NCI-H1092 (cell line): ENCODE measurements around the gene B3GALT4.

Experiments
- DNase-seq: peaks from one replicate; lab custom pipeline; 2025; lab: John Stamatoyannopoulos, UW

The B3GALT4 gene

DNA sequence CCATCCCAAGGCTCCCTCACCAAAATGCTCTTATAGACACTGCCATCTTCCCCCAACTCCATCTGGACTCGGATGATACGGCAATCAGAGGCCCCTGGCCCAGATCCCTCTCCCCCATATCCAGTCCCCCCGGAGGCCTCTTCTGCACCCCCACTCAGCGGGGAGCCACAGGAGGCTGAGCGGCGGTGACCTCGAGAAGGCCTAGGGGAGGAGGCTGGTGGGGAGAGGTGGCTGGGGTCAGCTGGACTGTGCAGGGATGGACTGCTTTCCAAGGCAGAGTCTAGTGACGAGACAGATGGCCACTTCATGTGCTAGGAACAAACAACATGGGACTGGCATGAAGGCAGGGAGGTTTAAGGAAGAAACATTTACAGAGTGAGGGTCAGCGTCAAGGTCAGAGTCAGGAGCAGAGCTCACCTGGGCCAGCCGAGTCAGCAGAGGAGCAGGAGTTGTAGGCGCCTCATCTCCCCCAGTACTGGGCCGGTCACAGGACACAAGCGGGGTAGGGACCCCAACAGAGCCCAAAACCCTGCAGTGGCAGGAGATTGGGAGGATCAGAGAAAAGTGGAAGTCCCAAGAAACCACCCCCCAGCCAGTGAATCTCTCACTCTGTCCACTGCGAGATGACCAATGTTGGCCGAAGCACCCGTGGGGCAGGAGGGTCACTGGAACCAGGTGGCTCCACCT, 16.2 kb downstream of the B3GALT4 start:
- no peak for DNase-seq

DNA sequence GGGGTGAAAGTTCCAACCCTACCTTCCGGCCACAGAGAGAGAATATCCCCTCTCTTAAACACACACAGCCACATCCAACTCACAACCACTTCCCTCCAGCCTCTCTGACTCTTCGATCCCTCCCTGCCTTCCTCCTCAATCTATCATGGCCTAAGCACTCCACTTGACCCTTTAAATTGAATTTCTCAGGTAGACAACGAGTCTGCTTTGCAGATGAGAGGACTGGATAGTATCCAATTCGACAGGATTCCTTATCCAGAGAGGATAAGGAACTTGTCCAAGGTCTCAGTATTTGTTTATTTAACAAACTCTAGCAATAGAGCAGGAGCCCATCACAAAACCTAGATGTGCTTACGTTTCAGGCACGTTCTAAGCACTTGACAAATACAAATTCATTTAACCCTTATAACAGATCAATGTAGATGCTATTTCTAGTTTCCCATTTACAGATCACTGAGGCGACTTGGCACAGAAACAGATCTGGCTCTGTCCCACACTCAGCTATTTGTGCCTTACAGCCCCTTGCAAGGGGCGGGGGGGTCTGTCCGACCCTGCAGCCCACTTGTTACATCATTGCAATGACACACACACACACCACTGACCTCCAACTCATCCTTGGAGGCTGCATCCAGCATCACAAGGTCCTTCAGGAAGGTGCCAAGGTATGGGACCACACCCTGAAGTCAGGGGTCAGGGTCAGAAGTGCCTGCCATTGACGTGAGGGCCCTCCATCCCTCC, 17.3 kb downstream of the B3GALT4 start:
- no peak for DNase-seq

DNA sequence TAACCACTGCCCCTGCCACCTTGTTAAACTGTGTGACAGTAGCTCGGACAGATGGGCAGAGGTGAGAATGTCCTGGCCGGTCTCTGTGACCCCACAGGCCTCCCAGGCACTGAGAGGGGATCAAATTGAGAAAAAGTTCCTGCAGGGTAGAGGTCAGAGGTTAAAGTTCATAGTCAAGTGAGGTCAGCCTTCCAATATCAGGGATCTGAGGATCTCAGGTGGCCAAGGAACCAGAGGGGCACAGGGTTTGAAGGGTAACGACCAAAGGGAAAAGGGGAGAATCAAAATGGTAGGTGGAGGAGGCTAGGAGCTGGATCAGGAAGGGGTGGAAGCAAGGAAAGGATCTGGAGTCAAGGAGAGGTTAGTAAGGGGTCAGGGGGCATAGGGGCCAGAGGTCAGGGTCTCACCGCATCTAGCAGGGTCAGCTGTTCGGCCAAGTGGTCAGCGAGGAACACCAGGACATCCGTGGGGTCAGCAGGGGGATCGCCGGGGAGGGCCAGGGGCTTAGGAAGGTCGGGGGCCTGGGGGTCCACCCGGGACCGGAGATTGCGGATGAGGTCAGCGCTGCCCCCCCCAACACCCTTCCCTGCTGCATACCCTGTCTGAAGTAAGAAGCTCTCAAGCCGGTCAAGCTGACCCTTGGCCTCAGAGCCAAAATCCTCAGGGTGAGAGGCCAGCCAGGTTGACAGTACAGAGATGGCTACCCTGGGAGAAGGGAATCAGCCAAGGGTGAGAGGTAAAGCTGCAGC, 18.9 kb downstream of the B3GALT4 start:
- DNase-seq = no peak

DNA sequence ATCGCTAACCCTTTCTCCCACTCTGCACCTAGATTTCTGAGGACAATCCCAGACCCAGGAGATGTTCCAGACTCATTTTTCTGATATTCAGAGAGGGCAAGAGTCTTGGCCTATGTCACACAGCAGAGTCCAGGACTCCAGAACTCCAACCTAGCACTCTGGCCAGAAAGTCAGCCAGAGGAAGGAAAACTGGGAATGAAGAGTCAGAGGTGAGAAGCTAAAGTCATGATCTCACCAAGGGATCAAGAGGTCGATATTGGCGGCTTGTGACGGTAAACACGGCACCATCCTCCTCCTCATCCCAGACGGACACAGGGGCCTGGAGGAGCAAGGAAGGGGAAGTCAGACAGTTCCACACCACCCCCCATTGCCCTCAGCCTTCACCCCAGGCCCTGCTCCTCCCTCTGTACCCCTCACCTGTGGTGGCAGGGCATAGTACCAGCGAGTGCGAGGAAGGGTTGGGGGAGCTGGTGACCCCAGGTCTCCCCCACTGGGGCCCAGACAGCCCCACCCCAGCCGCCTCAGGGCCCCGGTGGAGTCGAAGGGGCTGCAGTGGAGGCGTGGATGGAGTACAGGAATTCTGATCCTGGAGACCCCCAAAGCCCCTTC, 20.0 kb downstream of the B3GALT4 start:
- DNase-seq = no peak

DNA sequence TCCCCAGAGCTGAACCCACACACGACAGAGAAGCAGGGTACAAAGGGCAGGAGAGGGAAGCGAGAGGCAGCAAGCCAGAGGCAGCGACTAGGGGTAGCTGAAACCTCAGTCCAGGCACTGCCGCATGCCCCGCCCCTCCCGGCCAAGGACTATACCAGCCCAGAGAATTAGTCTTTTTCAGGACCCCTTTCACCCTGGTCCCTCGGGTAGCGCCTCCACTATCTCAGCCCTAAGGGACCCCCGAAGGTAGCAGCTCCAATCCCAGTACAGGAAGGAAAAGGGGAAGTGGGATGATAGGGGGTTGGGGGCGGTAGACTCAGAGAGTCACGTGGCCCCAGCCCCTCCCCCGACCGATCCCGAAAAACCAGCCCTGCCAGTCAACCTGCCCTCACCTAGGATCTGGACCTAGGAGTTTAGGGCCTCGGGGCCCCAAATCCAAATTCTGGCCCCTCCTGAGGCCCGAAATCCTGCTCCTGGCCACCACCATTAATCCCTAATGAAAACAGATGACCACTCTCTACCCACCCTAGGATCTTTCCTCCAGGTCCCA, 20.6 kb downstream of the B3GALT4 start:
- DNase-seq = no peak

DNA sequence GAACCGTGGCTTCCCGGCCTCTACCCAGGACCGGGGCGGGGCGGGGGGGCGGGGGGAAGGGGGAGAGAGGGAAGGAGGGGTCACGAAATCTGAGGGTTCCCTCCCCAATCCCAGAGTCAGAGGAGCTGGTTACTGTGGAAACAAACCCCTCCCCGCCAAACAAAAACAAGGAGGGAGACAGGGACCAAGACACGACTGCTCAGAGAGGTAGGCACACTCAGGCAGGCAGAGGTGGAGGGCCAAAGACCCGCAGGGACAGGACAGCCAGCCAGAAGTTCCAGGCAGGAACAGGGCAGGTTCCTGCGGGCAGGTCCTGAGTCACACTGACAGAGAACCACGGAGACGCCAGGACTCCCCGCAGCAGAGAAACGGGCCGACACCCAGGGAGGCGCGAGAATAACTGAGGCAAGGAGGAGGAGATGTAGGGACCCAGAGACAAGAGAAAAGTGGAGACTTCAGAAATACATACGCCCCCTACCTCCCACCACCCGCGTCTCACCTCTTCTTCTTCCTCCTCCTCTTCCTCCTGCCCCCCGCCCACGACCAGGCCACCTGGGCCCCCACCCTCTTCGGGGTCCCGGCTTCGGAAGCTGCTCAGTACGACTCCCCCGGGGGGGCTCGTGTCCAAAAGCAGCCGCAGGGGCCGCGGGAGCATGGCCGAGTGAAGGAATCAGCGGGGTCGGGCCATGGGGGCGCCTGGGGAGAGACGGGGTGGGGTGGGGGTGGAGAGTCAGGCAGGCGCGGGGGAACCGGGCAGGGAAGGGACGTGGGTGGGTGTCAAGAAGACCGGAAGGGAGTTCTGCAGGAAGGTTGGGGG, 21.2 kb downstream of the B3GALT4 start:
- no peak for DNase-seq

DNA sequence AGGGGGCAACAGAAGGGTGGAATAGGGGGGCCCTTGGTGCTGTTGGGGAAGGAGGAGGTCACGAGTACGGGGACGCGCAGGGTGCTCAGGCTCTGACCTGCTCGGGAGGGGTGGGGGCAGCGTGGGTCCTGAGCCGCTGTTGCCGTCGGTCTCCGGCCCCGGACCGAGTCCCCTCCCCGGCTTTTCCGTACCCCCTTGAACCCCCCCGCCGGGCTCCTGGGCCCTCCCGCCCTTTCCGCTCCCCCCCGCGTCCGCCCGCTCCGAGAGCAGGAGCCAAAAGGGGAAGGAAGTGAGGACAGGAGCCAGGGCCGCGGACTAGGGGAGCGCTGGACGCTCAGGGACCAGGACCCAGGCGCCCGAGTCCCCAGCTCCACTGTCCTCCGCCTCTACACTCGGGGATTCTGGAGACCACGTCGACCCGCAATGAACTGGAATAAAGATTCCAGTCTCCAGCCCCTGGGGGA, 21.9 kb downstream of the B3GALT4 start, which contains the start of gene RGL2:
Gene RGL2, minus strand, starts transcription at position 170 of the 464 bp plus-strand sequence. CDS start 332 bp downstream, outside the sequence.
- peak; percentile 53 for DNase-seq

DNA sequence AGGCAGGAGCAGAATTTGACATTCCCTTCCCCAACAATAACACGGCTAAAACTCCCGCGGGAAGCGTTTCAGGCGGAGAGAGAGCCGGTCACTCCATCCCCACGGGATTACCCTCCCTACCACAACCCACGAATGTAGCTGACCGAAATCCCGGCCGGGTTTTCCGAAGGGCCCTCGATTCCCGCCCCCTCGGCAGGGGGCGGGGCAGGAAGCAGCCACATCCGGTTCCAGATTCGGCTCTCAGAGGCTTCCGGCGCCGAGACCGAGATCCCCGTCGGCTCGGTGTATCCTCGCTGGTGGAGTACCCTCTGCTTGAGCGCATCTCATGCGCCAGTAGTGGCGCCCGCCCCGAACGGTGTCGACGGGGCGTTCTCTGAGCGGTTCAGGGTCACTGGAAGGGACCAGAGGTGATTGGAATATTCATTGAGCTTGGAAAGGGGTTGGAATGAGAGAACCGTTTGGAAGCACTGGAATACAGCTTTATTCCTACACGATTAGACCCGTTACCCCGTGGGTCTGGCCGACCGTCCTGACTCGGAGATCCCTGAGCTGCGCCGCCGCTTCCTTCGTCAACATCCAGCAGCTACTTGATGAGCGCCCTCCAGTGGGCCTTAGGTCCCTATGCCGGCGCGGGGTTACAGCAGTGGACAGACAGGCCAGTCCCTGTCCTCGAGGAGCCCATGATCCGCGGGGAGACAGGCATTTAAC, 22.5 kb downstream of the B3GALT4 start:
- peak; percentile 82 for DNase-seq

DNA sequence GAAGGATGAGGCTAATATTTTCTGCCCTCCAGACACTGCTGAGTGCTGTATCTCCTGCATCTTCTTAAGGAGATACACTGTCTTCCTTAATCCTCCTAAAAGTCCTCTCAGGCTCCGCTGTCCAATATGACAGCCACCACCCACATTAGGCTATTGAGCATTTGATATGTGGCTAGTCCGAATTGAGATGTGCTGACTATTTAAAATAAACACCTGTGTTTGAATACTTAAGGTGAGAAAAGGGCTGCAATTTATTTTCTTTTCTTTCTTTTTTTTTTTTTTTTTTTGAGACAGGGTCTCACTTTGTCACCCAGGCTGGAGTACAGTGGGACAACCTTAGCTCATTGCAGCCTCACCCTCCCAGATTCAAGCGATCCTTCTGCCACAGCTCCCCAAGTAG, 25.0 kb downstream of the B3GALT4 start:
- DNase-seq = no peak

DNA sequence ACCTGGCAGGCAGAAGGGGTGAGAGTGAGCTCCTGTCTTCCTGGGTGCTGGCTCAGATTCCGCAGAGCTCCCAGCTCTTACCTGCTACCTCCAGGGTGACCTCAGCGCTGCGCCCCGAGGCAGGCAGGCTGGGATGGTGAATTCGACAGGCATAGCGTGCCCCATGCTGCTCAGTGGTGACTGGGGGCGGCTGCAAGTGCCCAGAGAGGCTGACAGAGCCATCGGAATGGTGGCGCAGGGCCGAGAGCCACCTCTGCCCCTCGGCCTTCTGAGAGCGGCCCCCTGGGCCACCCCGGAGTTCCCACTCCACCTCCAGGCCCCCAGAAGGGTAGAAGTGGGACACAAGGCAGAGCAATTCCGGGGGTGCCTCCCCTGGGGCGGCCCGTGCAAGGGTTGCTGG, 27.3 kb downstream of the B3GALT4 start:
- DNase-seq = no peak

DNA sequence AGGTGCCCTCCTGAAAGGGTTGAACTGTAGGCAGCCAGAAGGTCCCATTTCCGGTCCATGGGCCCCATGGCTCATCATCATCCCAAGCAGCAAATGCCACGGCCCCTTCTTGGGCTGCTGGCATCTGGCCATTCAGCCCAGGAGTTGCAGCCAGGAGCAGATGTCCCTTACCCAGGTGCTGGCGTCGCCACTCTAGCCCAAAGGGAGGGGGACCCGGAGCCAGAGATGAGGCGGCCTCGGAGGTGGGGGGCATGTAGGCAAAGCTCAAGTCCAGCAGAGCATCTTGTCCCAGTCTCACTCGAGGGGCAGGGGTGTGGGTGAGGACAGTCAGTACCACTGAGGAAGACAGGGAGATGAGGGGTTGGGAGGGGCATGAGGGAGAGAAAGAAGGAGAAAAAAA, 28.1 kb downstream of the B3GALT4 start:
- no peak for DNase-seq

DNA sequence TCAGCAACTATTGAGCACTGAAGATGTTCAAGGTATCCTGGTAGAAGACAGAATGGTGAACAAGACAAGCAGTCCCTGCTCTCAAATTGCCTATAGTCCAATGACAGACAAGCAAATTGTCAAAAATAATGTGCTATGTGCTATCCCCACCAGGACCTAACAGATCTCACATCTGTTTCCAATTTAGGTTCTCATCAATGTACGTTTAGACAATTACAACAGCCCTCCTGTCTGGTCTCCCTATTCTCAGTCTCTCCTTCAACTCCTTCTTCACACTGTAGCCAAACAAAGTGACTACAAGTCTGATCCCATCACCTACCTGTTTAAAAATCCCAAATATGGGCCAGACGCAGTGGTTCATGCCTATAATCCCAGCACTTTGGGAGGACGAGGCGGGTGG, 29.4 kb downstream of the B3GALT4 start:
- DNase-seq = no peak

DNA sequence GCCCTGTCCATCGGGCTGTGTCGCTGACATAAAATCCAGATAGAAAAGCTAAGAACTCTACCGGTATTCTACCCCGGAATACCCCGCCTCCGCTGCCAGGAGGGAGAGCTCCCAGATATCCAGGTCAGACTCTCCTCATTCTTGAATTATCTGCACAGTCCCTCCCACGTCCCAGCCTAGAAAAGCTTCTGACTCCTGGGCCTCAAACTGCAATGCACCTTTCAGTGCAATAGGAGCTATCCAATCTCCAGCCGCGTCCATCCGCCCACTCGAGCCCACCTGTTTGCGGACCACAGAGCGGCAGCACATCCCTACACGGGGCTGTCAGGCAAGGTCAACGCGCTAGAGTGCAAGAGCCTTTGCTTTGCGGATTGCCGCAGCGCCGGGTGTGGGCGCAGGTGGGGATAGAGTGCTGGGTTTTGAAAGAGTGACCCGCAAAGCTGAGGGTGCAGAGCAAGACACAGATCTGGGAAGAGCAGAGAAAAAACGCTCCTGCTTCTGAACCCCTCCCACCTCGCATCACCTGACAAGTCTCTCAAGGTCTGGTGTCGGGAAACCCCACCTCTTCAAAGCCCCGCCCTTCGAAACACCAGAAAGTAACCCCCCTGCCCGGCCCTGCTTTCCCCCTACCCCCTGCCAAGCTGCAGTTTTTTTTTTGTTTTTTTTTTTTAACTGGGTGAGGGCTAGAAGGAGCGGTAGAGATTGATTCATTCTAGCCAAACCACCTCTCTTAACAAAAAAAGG, 35.6 kb downstream of the B3GALT4 start:
- peak; percentile 25 for DNase-seq

DNA sequence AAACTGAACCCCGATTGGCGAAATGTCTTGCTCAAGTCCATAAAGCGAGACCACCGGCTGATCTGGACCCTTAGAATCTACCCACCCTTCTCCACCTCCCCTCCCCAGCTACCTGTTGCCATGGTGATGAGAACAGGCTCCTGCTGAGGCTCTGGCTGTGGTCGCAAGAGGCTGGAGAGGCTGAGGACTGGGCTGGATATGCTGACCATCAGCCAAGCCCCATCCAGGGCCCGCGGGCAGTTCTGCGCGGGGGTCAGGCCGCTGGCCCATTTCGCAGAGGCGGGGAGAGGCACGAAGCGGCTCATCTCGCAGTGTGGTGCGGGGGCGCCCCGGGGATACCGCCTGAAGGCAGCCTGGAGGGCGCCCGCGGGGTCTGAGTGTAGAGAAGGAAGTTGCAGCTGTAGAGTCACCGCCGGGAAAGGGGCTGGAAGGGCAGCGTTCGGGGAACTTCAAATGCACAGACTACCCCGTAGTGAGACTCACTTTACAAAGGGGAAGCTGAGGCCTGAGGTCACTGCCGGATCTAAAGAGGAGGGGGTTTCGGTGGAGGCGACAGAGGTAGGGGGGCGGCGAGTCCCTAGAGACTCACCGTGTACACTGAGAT, 36.3 kb downstream of the B3GALT4 start:
- peak; percentile 3 for DNase-seq

DNA sequence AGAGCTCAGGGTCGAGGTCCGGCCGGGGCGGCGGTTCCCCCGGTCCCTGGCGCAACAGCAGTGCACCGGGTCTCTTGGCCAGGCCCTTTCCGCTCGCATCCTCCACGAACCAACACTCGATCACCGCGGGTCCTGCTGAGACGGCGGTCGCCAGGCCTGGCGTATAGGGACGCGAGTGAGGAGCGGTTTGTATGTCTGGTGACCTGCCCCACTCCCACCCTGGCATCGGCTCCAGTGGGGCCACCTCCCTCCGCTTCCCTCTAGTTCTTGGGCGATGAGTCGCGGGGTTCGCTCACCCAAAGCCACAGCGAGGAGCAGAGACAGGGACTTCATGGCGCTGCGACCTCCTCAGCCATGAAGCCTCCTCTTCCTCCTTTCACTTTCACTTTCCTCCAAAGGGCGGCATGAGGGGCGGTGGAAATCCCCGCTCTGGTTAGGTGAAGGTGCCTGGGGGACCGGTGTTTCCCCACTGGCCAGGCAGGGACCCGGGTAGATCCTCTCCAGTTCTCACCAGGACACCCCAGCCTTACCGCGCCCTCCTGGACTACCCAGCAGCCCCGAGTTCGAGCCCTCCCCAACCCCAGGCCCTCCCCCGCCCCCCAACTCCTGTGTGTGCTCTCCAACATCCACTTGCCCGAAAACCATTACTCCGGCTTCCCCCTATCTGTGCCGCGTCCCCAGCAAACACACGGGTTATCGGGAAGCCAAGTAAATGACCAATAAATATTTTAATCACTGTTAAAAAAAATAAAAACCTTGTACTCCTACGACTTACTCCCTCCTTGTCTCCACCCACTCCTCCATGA, 37.0 kb downstream of the B3GALT4 start, which contains the start of gene TAPBP:
Gene TAPBP, minus strand, starts transcription at position 370 of the 806 bp plus-strand sequence. Its CDS starts 37 bp downstream, at position 333.
- DNase-seq = peak; percentile 2

DNA sequence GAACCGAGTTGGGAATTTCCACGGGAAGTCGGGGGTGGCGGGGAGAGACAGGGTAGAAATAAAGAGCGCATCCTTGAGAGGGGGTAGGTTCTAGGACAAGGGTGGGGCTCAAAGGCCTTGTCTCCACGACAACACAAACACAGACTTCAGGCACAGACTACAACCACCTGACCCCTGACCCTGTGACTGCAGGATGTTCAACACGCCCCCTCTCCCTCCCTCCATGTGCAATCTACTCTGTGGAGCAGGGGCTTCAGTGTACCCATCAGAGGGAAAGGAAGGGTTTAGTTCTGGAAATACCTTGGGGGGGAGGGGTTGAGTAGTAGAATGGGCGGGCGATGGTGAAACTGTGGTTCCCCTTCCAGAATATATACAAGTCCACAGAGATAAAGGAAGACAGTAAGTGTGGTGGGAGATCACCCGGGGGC, 37.6 kb downstream of the B3GALT4 start:
- DNase-seq = no peak

DNA sequence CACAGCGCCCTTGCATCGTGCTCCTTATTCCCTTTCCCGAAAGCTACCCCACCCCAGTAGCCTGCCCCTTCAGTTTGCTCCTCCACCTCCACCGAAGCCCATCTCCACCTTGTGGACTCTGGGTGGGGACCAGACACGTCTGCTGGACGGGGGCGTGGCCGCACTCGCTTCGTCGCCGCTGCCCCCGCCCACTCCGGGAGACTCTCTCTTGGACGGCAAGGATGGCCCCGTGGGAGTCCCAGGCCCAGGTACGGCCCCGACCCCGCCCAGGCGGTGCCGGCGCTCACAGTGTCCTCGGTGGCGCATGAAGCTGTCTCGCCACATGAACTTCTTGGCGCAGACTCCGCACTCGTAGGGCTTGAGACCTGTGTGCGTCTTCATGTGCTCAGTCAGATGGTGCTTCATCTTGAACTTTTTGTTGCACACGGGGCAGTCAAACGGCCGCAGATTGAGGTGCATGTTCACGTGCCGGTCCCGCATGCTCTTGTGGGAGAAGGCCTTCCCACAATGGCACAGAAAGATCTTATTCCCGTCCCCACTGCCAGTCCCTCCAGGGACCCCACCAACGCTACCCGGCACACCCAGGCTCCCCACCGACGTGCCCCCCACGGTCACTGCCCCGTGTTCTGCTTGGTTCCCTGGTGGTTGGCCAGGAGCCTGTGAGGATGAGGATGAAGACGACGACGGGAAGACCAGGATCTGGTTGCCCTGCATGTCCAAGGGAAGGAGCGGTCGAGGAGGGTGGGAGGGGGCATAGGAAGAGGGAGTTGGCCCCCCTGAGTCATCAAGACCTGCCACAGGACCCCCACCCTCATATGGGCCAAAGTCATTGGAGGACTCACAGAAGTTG, 38.2 kb downstream of the B3GALT4 start:
- no peak for DNase-seq
